IMR-90 (cell line): Measurements from ENCODE around the gene FBRSL1. TPM values are rescaled to one million over a fixed set of nuclear protein-coding genes. Genes with fewer than 3 reads are reported as not detected.

Source experiments
- ATAC-seq: fragments of 200-7000 bp; cut with Tn5 transposase; 2 replicates; pipeline ENCODE4 v1.9.1; 2020; ENCODE audit warnings: low read depth, mild to moderate bottlenecking, moderate library complexity
- BruUV-seq: library from RNA; stranded (reverse); fragments of 400-500 nt; replicated peaks from 2 replicates; lab custom pipeline; 2021; lab: Mats Ljungman, UMichigan
- CTCF ChIA-PET: fragments of 300-600 bp; formaldehyde crosslinking; extraction: SDS; loops from one replicate; lab custom pipeline; 2021; ENCODE audit warnings: antibody characterized with exemption; lab: Yijun Ruan, JAX
- POLR2A ChIA-PET: fragments of 300-600 bp; sonication (Branson Sonifier 250); formaldehyde crosslinking; loops from one replicate; lab custom pipeline; 2022; ENCODE audit warnings: antibody characterized with exemption; ENCODE audit not compliant: unreplicated experiment; lab: Charles Lee
- DNase-seq: peaks from one replicate; pipeline ENCODE4 v3.0.0; 2013
- H2AFZ ChIP-seq: replicated peaks from 2 replicates; pipeline ENCODE3; 2013; ENCODE audit warnings: low read length, mild to moderate bottlenecking; ENCODE audit not compliant: poor library complexity
- H2AK5ac ChIP-seq: 2 replicates; pipeline ENCODE4 v1.6.1; 2013; ENCODE audit warnings: low read depth, low read length, inconsistent platforms
- H2AK9ac ChIP-seq: replicated peaks from 2 replicates; pipeline ENCODE3; 2013; ENCODE audit warnings: mild to moderate bottlenecking, low read depth, low read length, moderate library complexity; ENCODE audit not compliant: poor library complexity
- H2BK120ac ChIP-seq: 2 replicates; pipeline ENCODE4 v1.6.1; 2013; ENCODE audit warnings: low read depth, low read length, inconsistent platforms
- H2BK15ac ChIP-seq: 3 replicates; pipeline ENCODE4 v1.6.1; 2013; ENCODE audit warnings: low read depth, low read length, inconsistent platforms
- H2BK20ac ChIP-seq: 2 replicates; pipeline ENCODE4 v1.6.1; 2013; ENCODE audit warnings: low read depth, mild to moderate bottlenecking, inconsistent platforms, low read length, moderate library complexity
- H2BK5ac ChIP-seq: 2 replicates; pipeline ENCODE4 v1.6.1; 2013; ENCODE audit warnings: mild to moderate bottlenecking, low read depth, low read length, inconsistent platforms; ENCODE audit not compliant: poor library complexity, severe bottlenecking
- H3K14ac ChIP-seq: replicated peaks from 2 replicates; pipeline ENCODE4 v1.6.1; 2013; ENCODE audit warnings: low read depth, low read length, inconsistent platforms
- H3K18ac ChIP-seq: 2 replicates; pipeline ENCODE4 v1.6.1; 2013; ENCODE audit warnings: low read depth, low read length, control low read depth
- H3K23ac ChIP-seq: 2 replicates; pipeline ENCODE4 v1.6.1; 2013; ENCODE audit warnings: low read depth, low read length, inconsistent platforms
- H3K27ac ChIP-seq: 2 replicates; pipeline ENCODE4 v1.5.1; 2013; ENCODE audit warnings: mild to moderate bottlenecking, control low read depth, low read length; ENCODE audit not compliant: insufficient read depth
- H3K27me3 ChIP-seq: 2 replicates; pipeline ENCODE4 v1.6.1; 2013; ENCODE audit warnings: low read length; ENCODE audit not compliant: control insufficient read depth, insufficient read depth
- H3K36me3 ChIP-seq: 2 replicates; pipeline ENCODE4 v1.6.1; 2013; ENCODE audit warnings: low read length, mixed read lengths; ENCODE audit not compliant: control insufficient read depth, insufficient read depth
- H3K4ac ChIP-seq: 2 replicates; pipeline ENCODE4 v1.6.1; 2013; ENCODE audit warnings: low read depth, low read length, inconsistent platforms
- H3K4me1 ChIP-seq: 2 replicates; pipeline ENCODE4 v1.6.1; 2013; ENCODE audit warnings: low read length, mixed read lengths; ENCODE audit not compliant: control insufficient read depth, insufficient read depth
- H3K4me2 ChIP-seq: 2 replicates; pipeline ENCODE4 v1.6.1; 2013; ENCODE audit warnings: low read depth, mild to moderate bottlenecking, control low read depth, low read length, moderate library complexity
- H3K4me3 ChIP-seq: 2 replicates; pipeline ENCODE4 v1.5.1; 2013; ENCODE audit warnings: low read depth, mild to moderate bottlenecking, control low read depth, low read length, moderate library complexity; ENCODE audit not compliant: insufficient read depth
- H3K56ac ChIP-seq: 2 replicates; pipeline ENCODE4 v1.6.1; 2013; ENCODE audit warnings: low read length, inconsistent platforms; ENCODE audit not compliant: insufficient read depth; ENCODE audit errors: extremely low read depth
- H3K79me1 ChIP-seq, 2 experiments: 2 replicates each; pipeline ENCODE4 v1.6.1; 2013; ENCODE audit warnings: low read length in 2 of 2, inconsistent platforms in 1 of 2, low read depth in 1 of 2
- H3K9ac ChIP-seq: 2 replicates; pipeline ENCODE4 v1.6.1; 2013; ENCODE audit warnings: low read depth, low read length, control low read depth
- H3K9me1 ChIP-seq: 2 replicates; pipeline ENCODE4 v1.6.1; 2013; ENCODE audit warnings: low read length, inconsistent platforms; ENCODE audit not compliant: insufficient read depth
- H3K9me3 ChIP-seq: 2 replicates; pipeline ENCODE4 v1.6.1; 2013; ENCODE audit warnings: low read length; ENCODE audit not compliant: control insufficient read depth, insufficient read depth
- H4K20me1 ChIP-seq: 2 replicates; pipeline ENCODE4 v1.6.1; 2013; ENCODE audit warnings: low read length, inconsistent platforms; ENCODE audit not compliant: insufficient read depth
- H4K5ac ChIP-seq: 2 replicates; pipeline ENCODE4 v1.6.1; 2013; ENCODE audit warnings: mild to moderate bottlenecking, low read depth, low read length, control low read depth
- H4K8ac ChIP-seq, 2 experiments: 2 replicates each; pipeline ENCODE4 v1.6.1; 2013; ENCODE audit warnings: low read depth in 2 of 2, low read length in 2 of 2, control low read depth in 1 of 2, inconsistent platforms in 1 of 2
- H4K91ac ChIP-seq: 2 replicates; pipeline ENCODE4 v1.6.1; 2013; ENCODE audit warnings: low read depth, low read length, inconsistent platforms; ENCODE audit not compliant: insufficient read depth
- BHLHE40 ChIP-seq: fragments of 150-350 bp; IDR thresholded peaks from 2 replicates; pipeline ENCODE4 v1.6.1; 2016; ENCODE audit warnings: mild to moderate bottlenecking, low read depth, low read length
- CEBPB ChIP-seq: IDR thresholded peaks from 2 replicates; pipeline ENCODE4 v1.6.1; 2012; ENCODE audit warnings: low read depth, low read length, improper control_type of control experiment
- CHD1 ChIP-seq: IDR thresholded peaks from 2 replicates; pipeline ENCODE4 v1.6.1; 2012; ENCODE audit warnings: low read depth, low read length, improper control_type of control experiment
- FOS ChIP-seq: fragments of 150-350 bp; IDR thresholded peaks from 2 replicates; pipeline ENCODE4 v1.6.1; 2016; ENCODE audit warnings: low read depth, low read length
- MAFK ChIP-seq: IDR thresholded peaks from 2 replicates; pipeline ENCODE4 v1.6.1; 2012; ENCODE audit warnings: low read depth, low read length, improper control_type of control experiment
- MAZ ChIP-seq: IDR thresholded peaks from 2 replicates; pipeline ENCODE4 v1.6.1; 2012; ENCODE audit warnings: low read depth, mild to moderate bottlenecking, low read length, improper control_type of control experiment, moderate library complexity, borderline replicate concordance
- MXI1 ChIP-seq: IDR thresholded peaks from 2 replicates; pipeline ENCODE4 v1.6.1; 2012; ENCODE audit warnings: low read depth, mild to moderate bottlenecking, low read length, moderate library complexity, borderline replicate concordance
- NFE2L2 ChIP-seq: fragments of 150-350 bp; IDR thresholded peaks from 2 replicates; pipeline ENCODE4 v1.6.1; 2016; ENCODE audit warnings: low read depth, mild to moderate bottlenecking, low read length
- POLR2A ChIP-seq: IDR thresholded peaks from 2 replicates; pipeline ENCODE4 v1.6.1; 2012; ENCODE audit warnings: mild to moderate bottlenecking, low read depth, low read length
- RAD21 ChIP-seq: IDR thresholded peaks from 2 replicates; pipeline ENCODE4 v1.6.1; 2012; ENCODE audit warnings: low read length, improper control_type of control experiment
- RCOR1 ChIP-seq: IDR thresholded peaks from 2 replicates; pipeline ENCODE4 v1.6.1; 2012; ENCODE audit warnings: mild to moderate bottlenecking, low read length, improper control_type of control experiment; ENCODE audit not compliant: insufficient replicate concordance
- RFX5 ChIP-seq: IDR thresholded peaks from 2 replicates; pipeline ENCODE4 v1.8.0; 2012; ENCODE audit warnings: low read depth, mild to moderate bottlenecking, low read length, moderate library complexity
- SMC3 ChIP-seq: fragments of 150-350 bp; IDR thresholded peaks from 2 replicates; pipeline ENCODE4 v1.6.1; 2016; ENCODE audit warnings: low read depth, mild to moderate bottlenecking, antibody characterized with exemption, low read length, moderate library complexity
- WGBS, 2 experiments: methylation state at CpG; one replicate each; pipeline versions ENCODE4 v1.1.5 to v1.1.7; 2013; ENCODE audit warnings: missing lambda C conversion rate in 2 of 2; ENCODE audit not compliant: insufficient read length in 1 of 2; ENCODE audit errors: extremely low coverage in 2 of 2; 5-methylcytosine and 5-hydroxymethylcytosine counted together
- dilution Hi-C: fragments of 300-500 bp; cut with HindIII; formaldehyde crosslinking; loops from one replicate; pipeline ENCODE4 v1.14.3; 2018; ENCODE audit warnings: low sequenced_read_pairs; ENCODE audit not compliant: unreplicated experiment
- in situ Hi-C: fragments of 300-500 bp; cut with MboI; formaldehyde crosslinking; loops from 3 replicates; pipeline ENCODE4 v1.14.3; 2019; ENCODE audit warnings: low sequenced_read_pairs, inconsistent platforms, mixed read lengths
- intact Hi-C: fragments of 100-400 bp; cut with micrococcal nuclease; formaldehyde crosslinking; loops from 2 replicates; pipeline ENCODE4 v1.10.0; 2022
- polyA plus RNA-seq, 3 experiments: library from polyadenylated mRNA; depleted of rRNA; stranded (reverse); fragments of >200 nt; gene quantifications; 2 replicates each; pipeline ENCODE4 v1.2.3, GENCODE V29; 2012; ENCODE audit warnings: low replicate concordance in 1 of 3
- total RNA-seq: library from RNA; depleted of rRNA; stranded (reverse); fragments of >200 nt; gene quantifications from 2 replicates; pipeline ENCODE4 v1.2.3, GENCODE V29; 2012
- TF ChIP-seq, protein P1 (sequence below): fragments of 150-350 bp; IDR thresholded peaks from 2 replicates; pipeline ENCODE4 v1.6.1; 2017; ENCODE audit warnings: mild to moderate bottlenecking, antibody characterized with exemption, low read length, low read depth
- TF ChIP-seq, protein P2 (sequence below): fragments of 150-350 bp; IDR thresholded peaks from 2 replicates; pipeline ENCODE4 v1.6.1; 2016; ENCODE audit warnings: low read depth, mild to moderate bottlenecking, low read length, moderate library complexity, borderline replicate concordance
- TF ChIP-seq, protein P3 (sequence below): conservative IDR thresholded peaks from 2 replicates; pipeline ENCODE4 v1.5.1; 2012; ENCODE audit warnings: mild to moderate bottlenecking, low read depth, low read length, improper control_type of control experiment

Gene FBRSL1
- total and polyA plus RNA-seq, 2 of the 4 experiments (the other 2 are of a cell fraction), result 0.36 to 10.8 TPM

DNA sequence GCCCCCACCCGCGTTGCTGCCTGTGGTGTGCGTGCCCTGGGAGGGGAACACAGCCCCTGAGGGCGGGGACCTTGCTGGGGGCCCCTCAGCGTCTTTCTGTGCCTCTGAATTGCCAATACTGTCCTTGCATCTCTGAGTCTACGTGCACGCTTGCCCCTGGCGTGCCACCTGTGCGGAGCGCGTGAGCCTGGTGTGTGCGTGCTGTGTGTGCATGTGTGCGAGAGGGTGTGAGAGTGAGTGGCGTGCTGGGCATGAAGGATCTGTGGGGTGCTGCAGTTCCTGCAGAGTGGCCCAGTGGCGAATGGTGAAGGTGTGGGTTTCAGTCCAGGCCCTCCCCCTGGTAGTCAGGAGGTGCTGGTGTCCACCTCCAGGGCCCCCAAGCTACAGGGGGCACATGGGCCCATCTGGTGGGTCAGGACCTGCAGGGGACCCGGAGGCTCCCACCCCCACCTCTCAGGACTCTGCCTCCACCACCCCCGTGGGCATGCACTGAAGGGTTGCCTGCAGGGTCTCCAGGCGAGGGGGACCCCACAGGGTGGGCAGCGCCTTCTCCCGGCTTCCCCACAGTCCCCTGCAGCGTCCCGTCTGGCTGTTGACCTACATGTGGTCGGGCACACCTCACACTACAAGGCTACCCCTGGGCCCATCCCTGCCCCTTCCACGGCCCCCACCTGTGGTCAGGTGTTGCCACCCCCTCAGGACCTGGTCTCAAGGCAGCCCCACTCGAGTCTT lies 21.0 kb downstream of the FBRSL1 start:
- H3K36me3 ChIP-seq, result peaks cover 4% of the 10 kb centered on the region; the same call in 1 of the 2 replicates
- H3K27me3 ChIP-seq, result no peaks in the 10 kb centered on the region
- intact Hi-C loops, result no loop called here
- WGBS, 2 experiments, result 96% methylated on average over 11 of the region's 25 CpGs; no CpG with 5 or more reads in 1 of the 2 experiments
- TF ChIP-seq POLR2A, result no peak
- TF ChIP-seq MAZ, result no peak
- no peak for TF ChIP-seq FOS
- TF ChIP-seq MAFK, result no peak
- TF ChIP-seq CHD1, result no peak
- TF ChIP-seq, protein P1, sequence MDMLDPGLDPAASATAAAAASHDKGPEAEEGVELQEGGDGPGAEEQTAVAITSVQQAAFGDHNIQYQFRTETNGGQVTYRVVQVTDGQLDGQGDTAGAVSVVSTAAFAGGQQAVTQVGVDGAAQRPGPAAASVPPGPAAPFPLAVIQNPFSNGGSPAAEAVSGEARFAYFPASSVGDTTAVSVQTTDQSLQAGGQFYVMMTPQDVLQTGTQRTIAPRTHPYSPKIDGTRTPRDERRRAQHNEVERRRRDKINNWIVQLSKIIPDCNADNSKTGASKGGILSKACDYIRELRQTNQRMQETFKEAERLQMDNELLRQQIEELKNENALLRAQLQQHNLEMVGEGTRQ, result no peak
- TF ChIP-seq SMC3, result no peak
- TF ChIP-seq MXI1, result no peak
- no peak for TF ChIP-seq BHLHE40
- no peak for TF ChIP-seq RFX5
- TF ChIP-seq NFE2L2, result no peak
- TF ChIP-seq, protein P2, sequence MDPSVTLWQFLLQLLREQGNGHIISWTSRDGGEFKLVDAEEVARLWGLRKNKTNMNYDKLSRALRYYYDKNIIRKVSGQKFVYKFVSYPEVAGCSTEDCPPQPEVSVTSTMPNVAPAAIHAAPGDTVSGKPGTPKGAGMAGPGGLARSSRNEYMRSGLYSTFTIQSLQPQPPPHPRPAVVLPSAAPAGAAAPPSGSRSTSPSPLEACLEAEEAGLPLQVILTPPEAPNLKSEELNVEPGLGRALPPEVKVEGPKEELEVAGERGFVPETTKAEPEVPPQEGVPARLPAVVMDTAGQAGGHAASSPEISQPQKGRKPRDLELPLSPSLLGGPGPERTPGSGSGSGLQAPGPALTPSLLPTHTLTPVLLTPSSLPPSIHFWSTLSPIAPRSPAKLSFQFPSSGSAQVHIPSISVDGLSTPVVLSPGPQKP, result no peak
- TF ChIP-seq RCOR1, result no peak
- TF ChIP-seq RAD21, result no peak
- TF ChIP-seq CEBPB, result no peak
- TF ChIP-seq, protein P3, sequence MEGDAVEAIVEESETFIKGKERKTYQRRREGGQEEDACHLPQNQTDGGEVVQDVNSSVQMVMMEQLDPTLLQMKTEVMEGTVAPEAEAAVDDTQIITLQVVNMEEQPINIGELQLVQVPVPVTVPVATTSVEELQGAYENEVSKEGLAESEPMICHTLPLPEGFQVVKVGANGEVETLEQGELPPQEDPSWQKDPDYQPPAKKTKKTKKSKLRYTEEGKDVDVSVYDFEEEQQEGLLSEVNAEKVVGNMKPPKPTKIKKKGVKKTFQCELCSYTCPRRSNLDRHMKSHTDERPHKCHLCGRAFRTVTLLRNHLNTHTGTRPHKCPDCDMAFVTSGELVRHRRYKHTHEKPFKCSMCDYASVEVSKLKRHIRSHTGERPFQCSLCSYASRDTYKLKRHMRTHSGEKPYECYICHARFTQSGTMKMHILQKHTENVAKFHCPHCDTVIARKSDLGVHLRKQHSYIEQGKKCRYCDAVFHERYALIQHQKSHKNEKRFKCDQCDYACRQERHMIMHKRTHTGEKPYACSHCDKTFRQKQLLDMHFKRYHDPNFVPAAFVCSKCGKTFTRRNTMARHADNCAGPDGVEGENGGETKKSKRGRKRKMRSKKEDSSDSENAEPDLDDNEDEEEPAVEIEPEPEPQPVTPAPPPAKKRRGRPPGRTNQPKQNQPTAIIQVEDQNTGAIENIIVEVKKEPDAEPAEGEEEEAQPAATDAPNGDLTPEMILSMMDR, result no peak
- no peak for DNase-seq
- ChIA-PET CTCF (no interaction called here), POLR2A (no interaction called here)
- no peak overlapping the region for H4K91ac ChIP-seq
- no peak overlapping the region for H2AK5ac ChIP-seq
- H2AFZ ChIP-seq, result no peak overlapping the region
- in situ Hi-C loops, result no loop called here
- H2BK20ac ChIP-seq, result no peak overlapping the region
- H3K9me1 ChIP-seq, result peaks cover 4% of the 10 kb centered on the region; the same call in 1 of the 2 replicates
- H2BK120ac ChIP-seq, result no peak overlapping the region
- H3K4ac ChIP-seq, result no peak overlapping the region
- peaks cover 8 to 20% of the 10 kb centered on the region in 2 experiments; a peak in 3 of 4 replicates for H3K79me1 ChIP-seq
- dilution Hi-C loops, result no loop called here
- no peak overlapping the region for H3K4me3 ChIP-seq
- H3K18ac ChIP-seq, result no peak overlapping the region
- H3K9me3 ChIP-seq, result no peaks in the 10 kb centered on the region
- no peak overlapping the region for H2BK15ac ChIP-seq
- no peak overlapping the region for H3K27ac ChIP-seq
- H2AK9ac ChIP-seq, result no peak overlapping the region
- no peak overlapping the region for H4K8ac ChIP-seq
- no peak overlapping the region for H3K4me2 ChIP-seq
- no peak overlapping the region for H3K9ac ChIP-seq
- no peak for ATAC-seq
- peaks cover 12% of the 10 kb centered on the region for H3K4me1 ChIP-seq
- no peak overlapping the region for H2BK5ac ChIP-seq
- peaks cover 28% of the 10 kb centered on the region for H4K20me1 ChIP-seq
- H3K23ac ChIP-seq, result no peak overlapping the region
- BruUV-seq, result no TSS peak
- no peak overlapping the region for H3K56ac ChIP-seq
- no peak overlapping the region for H3K14ac ChIP-seq
- no peak overlapping the region for H4K5ac ChIP-seq
